NCI-H1092 (cell line): Measurements from ENCODE around the gene TTC7B.

Experiments
- DNase-seq: peaks from one replicate; lab custom pipeline; 2025; lab: John Stamatoyannopoulos, UW

TTC7B gene

DNA sequence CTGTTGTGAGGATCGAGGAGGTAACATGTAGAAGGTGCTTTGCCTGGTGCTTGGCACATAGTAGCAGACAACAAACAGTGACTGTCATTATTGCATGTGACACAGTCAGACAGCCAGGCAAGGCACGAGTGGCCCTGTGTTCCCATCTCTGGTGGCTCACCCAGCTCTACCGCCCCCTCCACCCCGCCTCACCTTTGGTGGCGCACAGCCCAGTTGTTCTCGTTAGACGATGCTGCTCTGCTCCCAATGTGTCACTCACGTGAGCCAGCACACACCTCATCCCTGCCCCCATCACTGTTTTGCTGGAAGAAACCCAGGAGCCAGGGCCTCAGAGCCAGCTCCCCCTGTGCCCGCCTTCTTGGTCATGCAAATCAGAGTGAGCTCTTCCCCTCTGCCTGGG, 306.1 kb downstream of the TTC7B start:
- DNase-seq = peak; percentile 64

DNA sequence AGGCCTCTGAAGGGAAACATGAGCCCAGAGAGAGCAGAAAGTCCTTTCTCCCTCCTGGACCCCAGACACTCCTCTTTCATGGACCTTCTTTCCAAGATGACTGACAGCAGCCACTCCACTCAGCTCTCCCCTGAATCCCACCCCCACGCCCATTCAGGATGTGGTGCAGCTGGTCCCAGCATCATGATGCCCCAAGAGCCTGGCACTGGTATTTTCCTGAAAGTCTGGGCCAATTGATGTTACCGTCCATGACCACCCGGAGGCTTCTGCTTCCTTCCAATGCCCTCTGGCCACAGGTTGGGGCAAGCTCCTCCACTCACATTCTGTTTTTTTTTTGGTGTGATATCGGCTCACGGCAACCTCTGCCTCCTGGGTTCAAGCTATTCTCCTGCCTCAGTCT, 306.8 kb downstream of the TTC7B start:
- DNase-seq = no peak

DNA sequence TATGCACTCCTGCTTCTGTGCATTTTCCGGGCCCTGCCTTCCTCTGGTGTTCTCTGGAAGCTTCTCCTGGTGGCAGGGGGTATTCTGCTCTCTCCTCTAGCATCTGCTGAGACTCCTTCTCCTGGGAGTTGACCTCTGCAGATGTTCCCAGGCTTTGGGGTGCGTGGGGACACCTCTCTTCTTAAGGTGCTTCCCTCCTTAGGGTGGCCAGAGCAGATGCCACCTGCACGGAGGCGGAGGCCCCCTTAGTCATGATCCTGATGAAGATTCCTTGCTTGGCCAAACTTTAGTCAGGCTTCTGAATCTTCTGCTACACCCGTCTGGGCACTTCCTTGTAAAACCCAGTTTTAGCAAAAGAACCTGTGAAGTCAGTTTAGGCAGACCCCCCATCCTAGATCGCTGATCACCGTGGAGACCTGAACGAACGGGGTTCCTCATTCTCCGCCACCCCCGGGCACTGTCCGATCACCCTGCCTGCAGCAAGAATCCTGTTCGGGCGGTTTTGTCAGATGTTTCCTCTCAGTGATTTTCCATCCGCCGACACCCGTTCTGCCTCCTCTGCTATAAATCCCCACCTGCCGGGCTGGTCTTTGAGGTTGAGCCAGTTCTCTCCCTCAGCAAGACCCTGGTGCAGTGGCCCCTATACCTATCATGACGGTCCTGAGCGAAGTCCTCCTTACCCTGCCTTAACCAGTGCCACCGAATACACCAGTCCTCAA, 307.5 kb downstream of the TTC7B start:
- DNase-seq = no peak

DNA sequence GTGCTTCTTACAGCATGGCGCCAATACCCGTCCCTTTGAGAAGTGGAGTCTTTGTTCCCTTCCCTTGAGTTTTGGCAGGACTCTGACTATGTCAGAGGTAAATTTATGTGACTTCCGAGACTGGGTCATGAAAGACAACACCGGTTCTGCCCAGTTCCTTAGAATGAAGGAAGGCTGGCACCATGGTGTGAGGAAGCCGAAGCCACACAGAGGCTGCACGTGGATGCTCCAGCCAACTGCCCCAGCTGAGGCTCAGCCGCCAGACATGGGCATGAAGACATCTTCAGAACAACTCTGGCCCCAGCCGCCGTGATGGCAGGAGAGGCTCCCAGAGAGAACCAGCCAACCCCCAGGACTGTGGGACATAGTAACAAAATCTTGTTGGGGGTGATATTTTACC, 308.2 kb downstream of the TTC7B start:
- DNase-seq = no peak

DNA sequence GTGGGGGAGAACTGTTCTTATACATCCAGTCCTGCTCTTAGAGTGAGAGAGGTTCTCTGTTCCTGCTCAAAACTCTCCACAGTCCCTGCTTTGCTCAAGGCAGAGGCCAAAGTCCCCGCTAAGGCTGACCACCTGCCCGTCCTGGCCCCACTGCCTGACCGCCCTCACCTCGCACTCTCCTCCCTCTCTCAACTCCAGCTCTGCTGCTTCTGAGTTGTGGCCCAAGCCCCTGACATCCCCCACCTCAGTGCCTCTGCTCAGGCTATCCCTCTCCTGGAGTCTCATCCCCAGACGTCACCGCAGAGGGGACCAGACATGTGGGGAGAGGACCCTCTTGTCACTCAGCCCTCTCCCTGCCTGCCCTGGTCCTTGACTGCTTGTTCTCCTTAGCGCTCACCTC, 308.8 kb downstream of the TTC7B start:
- DNase-seq = no peak

DNA sequence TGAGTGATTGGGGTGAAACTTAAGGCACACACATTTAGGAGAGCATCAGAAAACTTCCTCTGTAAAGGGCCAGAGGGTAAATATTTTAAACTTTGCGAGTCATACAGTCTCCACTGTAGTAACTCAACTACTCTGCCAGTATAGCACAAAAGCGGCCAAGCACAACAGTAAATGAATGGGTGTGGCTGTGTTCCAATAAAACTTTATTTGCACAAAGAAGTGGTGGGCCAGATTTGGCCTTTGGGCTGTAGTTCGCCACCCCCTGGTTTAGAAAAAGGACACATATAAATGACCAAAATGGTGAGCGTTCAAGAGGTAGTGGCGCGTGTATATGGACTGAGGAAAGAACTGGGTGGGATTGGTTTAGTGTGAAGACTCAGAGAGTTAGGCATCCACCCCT, 309.5 kb downstream of the TTC7B start:
- no peak for DNase-seq

DNA sequence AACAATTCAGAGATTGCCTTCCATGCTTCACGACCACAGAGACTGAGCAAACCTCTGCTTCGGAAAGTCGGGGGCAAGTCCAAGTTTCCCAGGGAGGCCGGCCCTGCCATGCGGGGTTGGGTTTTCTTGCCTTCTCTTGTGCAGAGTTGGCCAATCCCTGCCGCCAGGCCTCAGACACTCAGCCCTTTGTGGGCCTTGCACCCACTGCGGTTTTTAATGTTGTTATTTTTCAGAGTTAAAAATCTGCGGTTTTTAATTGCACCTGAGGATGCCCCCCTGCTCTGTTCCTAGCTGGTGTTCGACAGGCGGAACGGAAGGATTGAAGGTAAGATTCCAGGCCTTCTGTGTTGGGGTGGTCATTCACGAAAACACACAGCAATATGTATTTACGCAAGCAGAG, 310.7 kb downstream of the TTC7B start:
- no peak for DNase-seq

DNA sequence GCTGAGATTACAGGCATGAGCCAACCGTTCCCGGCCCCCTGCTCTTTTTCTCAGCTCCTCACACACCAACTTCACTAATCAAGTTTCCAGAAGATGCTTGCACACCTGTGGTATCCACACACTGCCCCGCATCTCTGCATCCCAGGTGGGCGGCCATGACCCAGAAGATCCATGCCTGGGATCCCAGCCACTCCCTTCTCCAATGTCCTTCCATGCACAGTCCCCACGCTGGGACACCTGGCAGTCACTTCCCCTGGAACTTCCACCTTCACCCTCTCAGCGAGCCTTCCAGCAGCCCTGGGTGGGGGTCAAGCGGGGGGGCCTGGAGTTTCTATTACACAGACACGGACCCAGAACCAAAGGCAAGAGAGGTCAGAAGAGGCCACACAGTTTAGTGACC, 311.6 kb downstream of the TTC7B start:
- DNase-seq = no peak

DNA sequence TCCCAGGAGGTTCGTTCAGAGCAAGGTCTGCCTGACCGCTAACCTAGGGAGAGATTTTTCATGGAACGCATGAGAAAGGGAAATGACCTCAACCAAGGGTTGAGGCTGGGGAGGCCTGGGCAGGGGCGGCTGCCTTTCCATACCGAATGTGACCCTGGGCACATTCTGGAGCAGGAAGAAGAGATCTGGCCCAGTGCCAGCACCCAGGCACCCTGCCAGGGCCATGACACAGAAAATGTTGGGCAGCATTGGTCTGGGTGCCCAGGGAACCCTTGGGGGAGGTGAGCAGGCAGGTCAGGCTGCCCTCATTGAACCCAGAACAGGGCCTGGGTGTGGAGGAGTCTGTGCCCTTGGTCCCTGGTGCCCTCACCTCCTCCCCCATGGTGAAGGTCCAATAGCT, 312.6 kb downstream of the TTC7B start:
- DNase-seq = peak; percentile 32

DNA sequence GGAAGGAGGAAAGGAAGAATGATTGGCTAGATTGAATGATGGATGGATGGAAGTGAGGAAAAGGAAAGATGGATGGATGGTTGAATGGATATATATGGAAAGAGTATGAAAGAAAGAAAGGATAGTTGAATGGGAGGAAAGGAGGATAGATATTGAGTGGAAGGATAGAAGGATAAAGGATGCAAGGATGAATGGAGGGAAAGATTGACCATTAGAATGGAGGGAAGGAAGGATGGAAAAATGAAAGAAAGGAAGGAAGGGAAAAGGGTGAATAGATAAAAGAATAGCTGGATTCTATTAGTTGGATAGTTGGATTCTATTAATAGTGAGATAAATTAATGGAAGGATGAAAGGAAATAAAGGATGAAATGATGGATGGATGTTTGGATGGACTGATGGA, 313.5 kb downstream of the TTC7B start:
- DNase-seq = no peak

DNA sequence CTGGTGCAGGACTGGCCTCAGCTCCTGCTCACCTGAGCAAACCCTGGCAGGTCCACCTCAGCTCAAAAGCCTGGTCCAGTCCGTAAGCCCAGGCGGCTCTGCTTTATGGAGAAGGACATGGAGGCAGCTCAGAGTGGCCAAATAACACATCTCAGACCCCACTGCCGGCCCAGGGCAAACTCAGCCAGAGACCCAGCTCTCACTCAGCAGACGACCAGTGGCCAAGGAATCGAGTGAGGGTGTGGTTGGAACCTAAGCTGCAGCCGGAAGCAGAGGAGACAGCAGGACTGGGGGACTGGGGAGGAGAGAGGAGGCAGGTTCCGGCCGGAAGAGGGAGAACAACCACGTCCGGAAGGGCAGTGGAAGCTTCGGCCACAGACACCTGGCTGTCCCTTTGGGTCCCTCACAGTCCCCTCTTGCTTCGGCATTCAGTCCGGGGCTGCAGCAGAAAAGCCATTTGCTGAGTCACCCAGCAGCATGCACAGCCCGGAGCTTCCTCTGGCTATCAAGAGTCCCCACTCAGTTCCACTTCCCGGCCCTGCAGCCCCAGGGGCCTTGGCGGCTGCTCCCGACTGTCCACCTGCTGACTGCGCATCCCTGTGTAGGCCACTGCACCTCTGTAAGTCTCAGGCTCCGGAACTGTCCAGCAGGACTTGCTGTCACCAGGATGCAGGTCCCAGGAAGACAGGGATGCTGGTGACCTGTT, 315.4 kb downstream of the TTC7B start:
- DNase-seq = no peak

DNA sequence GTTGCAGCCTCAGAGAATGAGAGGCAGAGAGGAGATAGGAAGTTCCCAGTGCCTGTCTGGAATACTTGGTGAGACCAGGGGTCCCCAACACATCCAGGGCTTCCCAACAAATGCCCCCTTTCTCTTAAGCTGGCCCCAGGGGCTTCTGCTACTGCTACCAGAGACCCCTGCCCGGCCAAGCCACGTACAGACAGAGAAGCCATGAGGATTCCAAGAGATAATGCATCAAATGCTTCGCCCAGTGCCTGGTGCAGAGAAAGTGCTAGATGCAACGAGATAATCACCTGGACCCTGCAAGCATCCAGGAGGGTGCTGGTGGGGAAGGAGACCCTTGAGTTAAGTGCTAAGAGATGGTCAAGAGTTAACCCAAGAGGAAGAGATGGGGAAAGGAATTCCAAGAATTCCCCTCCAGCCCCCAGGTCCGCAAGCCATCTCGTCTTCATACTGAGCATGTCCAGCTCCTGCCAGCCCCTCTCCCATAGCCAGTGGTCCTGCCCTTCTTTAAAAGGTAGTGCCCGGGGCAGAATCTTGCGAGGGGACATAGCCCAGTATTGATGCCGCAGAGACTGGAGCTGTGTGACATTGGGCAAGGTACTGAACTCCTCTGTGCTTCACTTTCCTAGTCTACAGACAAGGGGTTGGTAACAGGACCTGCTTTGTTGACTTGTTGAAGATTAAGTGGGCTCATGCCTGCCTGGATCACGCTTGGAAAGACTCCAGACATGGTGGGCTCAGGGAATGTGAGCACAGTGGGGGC, 316.1 kb downstream of the TTC7B start:
- no peak for DNase-seq

DNA sequence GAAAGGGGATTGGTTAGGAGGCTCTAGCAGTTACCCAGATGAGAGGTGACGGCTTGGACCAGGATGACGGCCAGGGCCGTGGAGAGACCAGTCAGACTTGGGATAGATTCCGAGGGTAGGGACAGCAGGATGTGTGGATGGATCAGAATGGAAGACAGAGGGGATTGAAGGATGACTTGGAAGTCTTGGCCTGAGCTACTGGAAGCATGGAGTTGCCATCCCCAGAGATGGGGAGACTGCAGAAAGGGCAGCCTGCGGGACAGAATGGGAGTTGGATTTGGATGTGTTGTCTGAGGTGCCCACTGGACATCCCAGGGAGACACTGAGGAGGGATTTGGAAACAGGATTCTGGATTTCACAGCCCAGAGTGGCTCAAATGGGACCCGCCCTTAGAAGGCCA, 317.1 kb downstream of the TTC7B start:
- no peak for DNase-seq

DNA sequence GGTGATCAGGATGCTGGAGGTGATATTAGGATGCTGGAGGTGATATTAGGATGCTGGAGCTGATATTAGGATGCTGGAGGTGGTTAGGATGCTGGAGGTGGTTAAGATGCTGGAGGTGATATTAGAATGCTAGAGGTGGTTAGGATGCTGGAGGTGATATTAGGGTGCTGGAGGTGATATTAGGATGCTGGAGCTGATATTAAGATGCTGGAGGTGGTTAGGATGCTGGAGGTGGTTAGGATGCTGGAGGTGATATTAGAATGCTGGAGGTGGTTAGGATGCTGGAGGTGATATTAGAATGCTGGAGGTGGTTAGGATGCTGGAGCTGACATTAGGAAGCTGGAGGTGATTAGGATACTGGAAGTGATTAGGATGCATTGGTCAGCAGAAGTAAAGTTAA, 318.0 kb downstream of the TTC7B start:
- DNase-seq = no peak

DNA sequence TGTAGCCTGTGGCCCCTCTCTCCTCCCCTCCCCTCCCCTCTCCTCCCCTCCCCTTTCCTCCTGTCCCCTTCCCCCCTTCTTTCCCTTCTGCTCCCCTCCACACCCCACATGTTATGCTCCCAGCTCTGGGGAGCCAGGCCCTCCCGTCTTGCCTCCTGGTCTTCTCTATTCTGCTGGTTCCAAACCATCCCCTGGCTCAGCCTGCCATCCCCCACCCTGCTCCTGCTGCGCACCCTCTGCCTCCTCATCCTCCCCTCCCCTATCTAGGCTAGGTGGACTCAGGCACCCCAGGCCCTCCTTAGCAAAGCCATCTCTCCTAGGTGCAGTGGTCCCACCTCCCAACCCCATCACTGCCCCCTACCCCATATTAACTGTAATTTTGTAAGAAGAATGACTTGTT, 319.9 kb downstream of the TTC7B start:
- no peak for DNase-seq

DNA sequence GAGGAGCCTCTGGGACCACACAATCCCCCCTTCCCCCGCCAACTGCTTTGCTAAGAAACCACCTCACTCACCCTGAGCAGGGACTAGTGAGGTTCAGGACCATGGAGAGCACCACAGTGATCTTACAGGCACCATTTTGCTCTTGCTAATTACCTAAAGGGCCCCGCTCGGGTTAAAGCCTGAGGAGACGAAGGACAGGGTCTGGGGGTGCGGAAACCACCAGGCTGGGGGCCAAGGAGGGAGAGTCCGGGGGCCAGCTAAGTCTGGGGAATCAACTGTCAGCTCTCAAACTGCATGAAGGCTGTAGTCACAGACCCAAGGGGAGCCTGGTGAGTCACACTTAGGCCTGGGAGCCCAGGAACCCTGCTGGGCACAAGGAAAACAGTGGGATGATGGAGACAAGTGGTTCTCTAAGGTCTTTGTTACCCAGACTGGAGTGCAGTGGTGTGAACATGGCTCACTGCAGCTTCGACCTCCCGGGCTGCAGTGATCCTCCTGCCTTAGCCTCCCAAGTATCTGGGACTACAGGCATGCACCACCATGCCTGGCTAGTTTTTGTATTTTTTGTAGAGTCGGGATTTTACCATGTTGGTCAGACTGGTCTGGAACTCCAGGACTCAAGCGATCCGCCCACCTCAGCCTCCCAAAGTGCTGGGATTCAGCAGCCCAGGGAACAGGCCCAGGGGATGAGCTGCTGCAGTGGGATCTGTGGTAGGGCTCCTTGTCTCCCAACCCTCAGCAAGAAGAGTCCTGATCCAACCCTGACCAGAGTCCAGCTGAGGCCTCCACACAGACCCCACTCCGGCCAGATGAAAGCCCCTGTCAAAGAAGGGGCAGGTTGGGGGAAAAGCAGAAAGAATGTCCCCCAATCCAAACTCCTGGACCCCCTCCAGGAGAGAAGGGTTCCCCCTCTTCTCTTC, 320.6 kb downstream of the TTC7B start:
- DNase-seq = no peak

DNA sequence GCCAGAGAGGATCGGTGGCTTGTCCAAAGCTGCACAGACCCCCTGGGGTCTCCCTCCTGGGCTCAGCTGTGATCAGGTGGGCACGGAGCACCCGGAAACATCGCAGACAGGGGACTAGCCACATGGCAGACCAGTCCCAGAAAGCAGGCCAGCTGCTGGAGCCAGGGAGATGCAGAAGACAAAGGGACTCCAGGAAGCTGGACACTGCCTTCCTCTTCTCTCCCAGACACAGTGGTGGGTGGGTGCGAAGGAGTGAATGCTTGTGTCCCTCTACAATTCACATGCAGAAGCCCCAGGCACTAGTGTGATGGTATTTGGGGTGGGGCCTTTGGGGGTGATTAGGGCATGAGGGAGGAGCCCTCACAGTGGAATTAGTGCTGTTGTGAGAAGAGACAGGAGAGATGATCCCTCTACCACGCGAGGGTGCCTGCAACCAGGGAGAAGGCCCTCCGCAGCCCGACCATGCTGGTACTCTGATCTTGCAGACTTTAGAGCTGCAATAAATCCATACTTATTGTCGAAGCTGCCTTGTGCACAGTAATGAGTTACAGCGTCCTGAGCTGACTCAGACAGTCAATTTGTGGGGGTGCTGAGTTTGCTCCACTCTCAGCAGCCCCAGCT, 324.2 kb downstream of the TTC7B start:
- DNase-seq = no peak

DNA sequence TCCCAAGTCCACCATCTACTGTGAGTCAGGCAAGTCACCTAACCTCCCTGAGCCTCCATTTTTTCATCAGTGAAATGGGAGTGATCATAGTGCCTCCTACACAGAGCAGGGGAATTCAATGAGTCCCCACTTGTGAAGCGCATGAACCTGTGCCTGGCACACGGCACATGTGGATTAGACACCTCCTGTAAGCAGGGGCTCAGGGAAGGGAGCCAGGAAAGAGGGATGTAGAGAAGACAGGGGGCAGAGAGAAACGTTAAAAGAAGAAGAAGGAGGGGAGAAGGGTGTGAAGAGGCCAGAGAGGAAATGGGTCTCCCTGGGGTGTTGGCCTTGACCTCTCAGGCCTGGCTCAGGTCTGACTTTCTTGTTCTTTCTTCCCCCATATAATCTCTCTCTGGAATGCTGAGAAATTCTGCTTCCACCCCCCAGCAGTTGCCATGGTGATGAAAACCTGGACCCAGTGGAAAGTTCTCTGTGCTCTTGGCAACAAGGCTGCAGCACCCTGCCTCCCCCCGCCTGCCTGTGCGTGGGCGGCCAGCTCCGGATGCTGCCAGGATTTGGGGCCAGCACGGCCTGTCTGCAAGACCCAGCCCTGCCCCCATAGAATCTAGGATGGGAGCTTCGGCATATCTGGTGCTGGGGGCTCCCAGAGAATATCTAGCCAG, 324.9 kb downstream of the TTC7B start:
- DNase-seq = no peak

DNA sequence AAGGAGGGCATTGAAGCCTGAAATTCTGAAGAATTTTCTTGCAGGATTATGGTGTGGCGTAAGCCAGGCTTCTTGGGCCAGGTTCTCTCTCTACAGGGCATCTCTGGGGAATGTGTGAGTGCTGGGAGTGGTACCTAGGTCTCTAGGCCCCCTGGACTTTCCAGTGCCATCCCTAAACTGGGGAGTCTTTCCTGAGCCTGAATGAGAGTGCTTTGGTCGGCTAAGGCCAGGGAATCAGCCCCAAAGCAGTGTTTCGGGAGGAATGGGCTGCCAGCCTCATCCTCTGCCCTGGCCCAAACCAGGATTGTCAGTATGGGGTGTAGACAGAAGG, 325.5 kb downstream of the TTC7B start:
- DNase-seq = no peak

DNA sequence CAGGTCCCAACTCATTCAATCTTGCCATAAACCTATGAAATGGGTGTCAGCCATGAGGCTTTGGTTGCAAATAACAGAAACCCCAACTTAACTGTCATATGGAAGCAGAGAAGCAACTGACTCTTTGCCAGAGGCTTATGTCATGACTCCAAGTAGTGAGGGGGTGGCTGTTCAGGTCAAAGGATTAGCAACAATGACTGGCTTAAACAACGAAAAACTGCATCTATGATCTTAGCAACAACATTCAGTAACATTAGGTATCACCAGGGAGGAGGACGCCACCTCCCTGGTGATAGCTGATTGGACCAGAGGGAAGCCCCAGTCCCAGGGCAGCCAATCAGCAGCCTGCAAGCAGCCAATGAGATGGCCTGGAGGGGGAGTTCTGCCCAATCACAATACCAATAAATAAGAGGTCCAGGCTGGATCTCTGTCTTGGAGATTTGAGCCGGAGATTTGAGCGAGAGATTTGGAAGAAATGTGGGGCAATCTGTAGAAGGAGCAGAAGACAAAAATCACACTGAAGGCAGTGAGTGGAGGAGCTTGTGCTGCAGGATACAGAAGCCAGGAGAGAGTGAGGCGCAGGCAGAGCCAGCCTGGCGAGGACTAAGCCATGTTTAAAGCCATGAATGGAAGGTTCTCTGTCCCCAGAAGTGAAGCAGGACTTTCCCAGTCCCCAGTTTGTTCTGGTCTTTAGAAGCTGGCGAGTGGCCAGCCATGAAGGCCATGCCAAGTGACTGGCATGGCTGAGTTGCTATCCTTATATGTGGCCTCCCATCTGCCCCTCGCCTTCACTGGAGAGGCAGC, 326.1 kb downstream of the TTC7B start:
- no peak for DNase-seq
